Measurements from ENCODE around the gene IRS2.

IRS2 gene

DNA sequence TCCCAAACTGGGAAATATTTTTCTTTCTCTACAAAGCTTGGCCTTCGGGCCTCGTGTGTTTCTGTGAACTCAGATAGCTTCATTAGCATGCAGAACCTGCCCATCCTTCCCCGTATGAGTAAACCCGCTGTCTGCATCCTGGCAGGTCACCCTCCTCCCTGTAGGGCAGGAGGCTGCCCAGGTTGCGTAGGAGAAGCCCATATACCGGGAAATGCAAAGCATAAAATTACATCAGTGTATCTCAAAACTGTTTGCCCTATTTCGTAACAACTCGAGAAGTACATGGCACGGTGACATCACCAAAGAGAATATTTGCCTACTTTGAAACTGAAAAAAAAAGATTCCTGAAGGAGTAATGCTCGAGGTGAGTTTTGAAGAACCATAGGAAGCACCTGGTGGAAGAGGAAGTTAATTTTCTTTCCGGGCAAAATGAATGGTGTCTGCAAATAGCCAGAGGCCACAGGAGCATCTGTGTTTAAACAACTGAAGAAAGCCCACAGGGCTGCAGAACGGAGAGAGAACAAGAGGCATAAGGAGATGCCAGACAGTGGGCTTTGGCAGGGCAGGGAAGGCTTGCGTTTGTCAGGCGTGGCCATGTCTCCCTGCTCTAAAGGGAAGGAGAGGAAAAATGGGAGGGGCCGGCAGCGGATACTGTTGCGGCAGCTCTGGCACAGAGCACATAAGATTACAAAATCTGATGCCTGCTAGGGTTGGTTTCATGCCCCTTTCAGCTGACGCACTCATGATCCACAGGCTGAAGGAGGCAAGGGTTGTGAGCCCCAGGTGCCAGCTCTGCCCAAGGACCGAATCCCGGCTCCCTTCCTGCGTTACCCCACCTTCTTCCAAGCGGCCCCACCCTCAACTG lies 81.4 kb downstream of the IRS2 start:
- TF ChIP-seq, protein P1, sequence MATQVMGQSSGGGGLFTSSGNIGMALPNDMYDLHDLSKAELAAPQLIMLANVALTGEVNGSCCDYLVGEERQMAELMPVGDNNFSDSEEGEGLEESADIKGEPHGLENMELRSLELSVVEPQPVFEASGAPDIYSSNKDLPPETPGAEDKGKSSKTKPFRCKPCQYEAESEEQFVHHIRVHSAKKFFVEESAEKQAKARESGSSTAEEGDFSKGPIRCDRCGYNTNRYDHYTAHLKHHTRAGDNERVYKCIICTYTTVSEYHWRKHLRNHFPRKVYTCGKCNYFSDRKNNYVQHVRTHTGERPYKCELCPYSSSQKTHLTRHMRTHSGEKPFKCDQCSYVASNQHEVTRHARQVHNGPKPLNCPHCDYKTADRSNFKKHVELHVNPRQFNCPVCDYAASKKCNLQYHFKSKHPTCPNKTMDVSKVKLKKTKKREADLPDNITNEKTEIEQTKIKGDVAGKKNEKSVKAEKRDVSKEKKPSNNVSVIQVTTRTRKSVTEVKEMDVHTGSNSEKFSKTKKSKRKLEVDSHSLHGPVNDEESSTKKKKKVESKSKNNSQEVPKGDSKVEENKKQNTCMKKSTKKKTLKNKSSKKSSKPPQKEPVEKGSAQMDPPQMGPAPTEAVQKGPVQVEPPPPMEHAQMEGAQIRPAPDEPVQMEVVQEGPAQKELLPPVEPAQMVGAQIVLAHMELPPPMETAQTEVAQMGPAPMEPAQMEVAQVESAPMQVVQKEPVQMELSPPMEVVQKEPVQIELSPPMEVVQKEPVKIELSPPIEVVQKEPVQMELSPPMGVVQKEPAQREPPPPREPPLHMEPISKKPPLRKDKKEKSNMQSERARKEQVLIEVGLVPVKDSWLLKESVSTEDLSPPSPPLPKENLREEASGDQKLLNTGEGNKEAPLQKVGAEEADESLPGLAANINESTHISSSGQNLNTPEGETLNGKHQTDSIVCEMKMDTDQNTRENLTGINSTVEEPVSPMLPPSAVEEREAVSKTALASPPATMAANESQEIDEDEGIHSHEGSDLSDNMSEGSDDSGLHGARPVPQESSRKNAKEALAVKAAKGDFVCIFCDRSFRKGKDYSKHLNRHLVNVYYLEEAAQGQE (IDR thresholded peaks at IDR 0.05; ENCODE audit: insufficient read depth in 1 of 2, low read depth in 2 of 2, low read length in 2 of 2) = no peak
- TF ChIP-seq SIN3A (IDR thresholded peaks at IDR 0.05; ENCODE audit: borderline replicate concordance, insufficient read depth, low read length) = no peak

DNA sequence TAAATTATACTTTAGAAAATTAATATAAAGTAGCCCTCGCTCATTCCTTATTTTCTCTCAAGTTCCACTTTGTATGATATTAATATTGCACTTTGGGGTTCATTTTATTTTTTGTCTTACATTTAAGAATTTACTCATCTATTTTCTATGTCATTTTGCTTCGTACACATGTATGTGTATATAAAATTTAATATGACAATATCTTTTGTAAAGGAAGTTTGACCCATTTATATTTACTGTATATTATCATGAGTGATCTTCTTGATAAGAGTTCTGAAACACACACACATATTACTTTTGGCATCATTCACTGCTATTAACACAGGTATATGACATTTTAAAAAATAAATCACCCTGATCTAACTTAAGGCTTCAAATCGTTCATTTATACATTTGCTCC lies 83.1 kb downstream of the IRS2 start:
- TF ChIP-seq, protein P1 (IDR thresholded peaks at IDR 0.05; ENCODE audit: insufficient read depth in 1 of 2, low read depth in 2 of 2, low read length in 2 of 2) = no peak
- TF ChIP-seq FOXP2 (optimal IDR thresholded peaks at IDR 0.05; ENCODE audit: borderline replicate concordance, extremely low read depth, extremely low read length, insufficient read depth) (no peak), SIN3A (IDR thresholded peaks at IDR 0.05; ENCODE audit: borderline replicate concordance, insufficient read depth, low read length) (no peak), TAF1 (IDR thresholded peaks at IDR 0.05; ENCODE audit: borderline replicate concordance, insufficient read depth, low read length) (no peak), POLR2AphosphoS5 (IDR thresholded peaks at IDR 0.05; ENCODE audit: low read depth, low read length) (no peak)
